Brain microvascular endothelial cell (primary cell): ENCODE data around the gene GPR3.
A peak's percentile ranks its signal among the peaks of the same experiment; 100 is the strongest.

Source experiments
- DNase-seq: peaks from one replicate; pipeline ENCODE4 v3.0.0-alpha.2; 2020
- H3K27ac ChIP-seq: fragments of 250-450 bp; sonication (Bioruptor Pico); 2 replicates; pipeline ENCODE4 v1.5.1; 2020; ENCODE audit warnings: mild to moderate bottlenecking, moderate library complexity
- H3K27me3 ChIP-seq: fragments of 250-450 bp; sonication (Bioruptor Pico); replicated peaks from 2 replicates; pipeline ENCODE4 v1.5.1; 2020; ENCODE audit warnings: mild to moderate bottlenecking
- H3K36me3 ChIP-seq: fragments of 250-450 bp; sonication (Bioruptor Pico); replicated peaks from 2 replicates; pipeline ENCODE4 v1.5.1; 2020; ENCODE audit warnings: mild to moderate bottlenecking
- H3K4me3 ChIP-seq: 2 replicates; pipeline ENCODE4 v1.5.1; 2011; ENCODE audit warnings: low read depth, mild to moderate bottlenecking, control low read depth, low read length, moderate library complexity
- CTCF ChIP-seq: IDR thresholded peaks from 2 replicates; pipeline ENCODE4 v1.5.1; 2011; ENCODE audit warnings: low read depth, mild to moderate bottlenecking, moderate library complexity, low read length, control low read depth, inconsistent platforms; ENCODE audit errors: missing control alignments
- in situ Hi-C: cut with HindIII; loops from 2 replicates; pipeline ENCODE4 v1.10.0; 2017; ENCODE audit warnings: low sequenced_read_pairs, low pct_ligation_motif_present

GPR3 gene

DNA sequence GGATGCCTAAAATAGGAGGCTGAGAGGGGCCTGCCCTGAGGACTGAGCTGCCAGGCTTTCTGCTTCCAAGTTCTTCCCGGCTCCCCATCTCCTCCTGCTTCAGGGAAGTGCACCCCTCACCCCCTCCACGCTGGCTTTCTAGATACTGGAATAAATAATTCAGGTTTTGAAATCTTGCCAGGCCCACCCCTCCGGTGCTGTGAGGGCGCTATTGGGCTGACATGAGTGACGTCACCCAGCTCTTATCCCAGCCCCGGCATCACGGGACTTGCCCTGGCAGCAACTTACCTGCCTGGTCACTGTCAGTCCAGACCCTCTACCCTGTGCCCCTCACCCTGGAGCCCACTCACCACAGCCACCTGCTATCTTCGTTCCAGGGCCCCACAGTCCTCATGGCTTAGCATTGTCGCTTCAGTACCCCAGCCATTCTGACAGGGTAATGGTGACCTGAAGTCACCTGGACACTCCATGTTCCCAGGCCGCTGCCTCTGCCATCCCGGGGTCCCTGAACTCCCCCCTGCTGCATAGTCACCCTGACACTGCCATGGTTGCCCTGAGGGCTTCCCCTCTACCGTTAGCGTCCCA lies 819 bp upstream of the GPR3 start:
- H3K4me3 ChIP-seq, result peak overlapping the region; percentile 47
- no peak for TF ChIP-seq CTCF
- DNase-seq, result no peak
- H3K27ac ChIP-seq, result no peak overlapping the region
- no peaks in the 10 kb centered on the region for H3K27me3 ChIP-seq
- no peaks in the 10 kb centered on the region for H3K36me3 ChIP-seq
- in situ Hi-C loops, result no loop called here

DNA sequence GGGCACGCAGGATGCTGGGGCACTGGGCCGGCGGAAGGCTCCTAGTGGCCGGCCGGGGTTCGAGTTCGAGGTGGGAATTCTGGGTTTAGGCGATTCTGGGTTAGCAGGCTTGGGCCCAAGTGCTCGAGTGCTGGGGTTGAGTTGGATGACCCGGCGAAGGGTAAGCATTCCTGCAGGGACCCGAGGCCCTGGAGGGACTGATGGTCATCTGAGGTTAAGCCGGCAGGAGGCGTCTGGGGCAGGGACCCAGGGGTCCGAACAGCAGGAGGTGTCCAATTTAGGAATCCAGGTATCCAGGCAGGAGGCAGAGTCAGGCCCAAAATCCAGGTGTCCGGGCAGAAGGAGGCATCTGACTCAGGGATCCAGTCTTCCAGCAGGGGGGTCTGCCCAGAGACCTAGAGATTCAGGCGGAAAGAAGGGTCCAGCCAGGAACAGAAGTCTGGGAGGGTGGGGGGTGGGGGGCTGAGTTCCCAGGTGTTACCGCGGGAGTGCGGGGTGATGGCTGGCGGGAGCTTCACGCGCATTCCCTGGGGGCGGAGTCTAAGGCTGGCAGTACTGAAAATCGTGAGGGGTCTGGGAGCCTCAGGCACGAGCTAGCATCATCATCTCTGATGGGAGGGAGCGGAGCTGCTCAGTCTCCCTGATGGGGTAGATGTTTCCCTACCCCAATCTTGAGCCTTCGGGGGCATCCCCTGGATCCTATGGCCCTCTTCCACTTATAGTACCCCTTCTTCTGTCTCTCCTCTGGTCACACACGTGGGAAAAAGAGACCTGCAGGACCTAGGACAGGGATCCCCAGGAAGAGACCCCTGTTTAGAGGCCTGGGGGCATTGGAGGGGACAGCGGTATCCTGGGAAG lies 585 bp downstream of the GPR3 start:
- Histone ChIP-seq H3K27me3 (no peaks in the 10 kb centered on the region), H3K27ac (peak overlapping the region; percentile 40), H3K36me3 (no peaks in the 10 kb centered on the region), H3K4me3 (peak overlapping the region; percentile 67)
- in situ Hi-C loops, result no loop called here
- TF ChIP-seq CTCF, result peak; percentile 61
- no peak for DNase-seq

DNA sequence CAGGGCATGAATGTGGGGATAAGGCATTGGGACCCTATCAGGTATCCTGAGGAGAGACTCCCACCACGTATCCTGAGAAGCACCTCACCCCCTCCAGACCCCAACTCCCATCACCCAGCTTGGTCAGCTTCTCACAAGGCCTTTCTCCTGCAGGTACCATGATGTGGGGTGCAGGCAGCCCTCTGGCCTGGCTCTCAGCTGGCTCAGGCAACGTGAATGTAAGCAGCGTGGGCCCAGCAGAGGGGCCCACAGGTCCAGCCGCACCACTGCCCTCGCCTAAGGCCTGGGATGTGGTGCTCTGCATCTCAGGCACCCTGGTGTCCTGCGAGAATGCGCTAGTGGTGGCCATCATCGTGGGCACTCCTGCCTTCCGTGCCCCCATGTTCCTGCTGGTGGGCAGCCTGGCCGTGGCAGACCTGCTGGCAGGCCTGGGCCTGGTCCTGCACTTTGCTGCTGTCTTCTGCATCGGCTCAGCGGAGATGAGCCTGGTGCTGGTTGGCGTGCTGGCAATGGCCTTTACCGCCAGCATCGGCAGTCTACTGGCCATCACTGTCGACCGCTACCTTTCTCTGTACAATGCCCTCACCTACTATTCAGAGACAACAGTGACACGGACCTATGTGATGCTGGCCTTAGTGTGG lies 1.3 kb downstream of the GPR3 start:
- DNase-seq, result no peak
- no peaks in the 10 kb centered on the region for H3K36me3 ChIP-seq
- no peak overlapping the region for H3K27ac ChIP-seq
- in situ Hi-C loops, result no loop called here
- H3K4me3 ChIP-seq, result no peak overlapping the region
- TF ChIP-seq CTCF, result no peak
- no peaks in the 10 kb centered on the region for H3K27me3 ChIP-seq

- in situ Hi-C loops, result no loop called here
- DNase-seq, result no peak
- H3K36me3 ChIP-seq, result no peaks in the 10 kb centered on the region
- no peak for TF ChIP-seq CTCF
- H3K4me3 ChIP-seq, result no peak overlapping the region
- H3K27me3 ChIP-seq, result no peaks in the 10 kb centered on the region
- no peak overlapping the region for H3K27ac ChIP-seq
These were observed 1.8 kb downstream of the GPR3 start for GRCh38 chr1:27394282-27394658.

DNA sequence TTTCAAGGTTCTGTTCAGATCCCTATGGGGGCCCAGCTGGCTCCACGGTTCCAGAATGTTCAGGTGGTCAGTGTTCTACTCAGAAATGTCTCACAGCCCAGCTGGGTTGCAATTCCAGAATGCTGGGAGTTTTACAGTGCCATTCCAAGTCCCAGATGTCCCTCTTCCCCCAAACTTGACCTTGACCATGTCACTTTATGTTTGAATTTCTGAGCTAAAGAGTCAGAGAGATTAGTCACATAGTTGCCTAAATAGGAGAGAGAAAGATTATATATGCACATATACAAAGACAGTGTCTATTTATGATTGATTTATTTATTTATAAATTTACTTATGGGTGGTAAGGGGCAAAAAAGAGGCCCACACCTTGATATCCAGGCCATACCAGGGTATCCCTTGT lies 2.5 kb downstream of the GPR3 start:
- TF ChIP-seq CTCF, result no peak
- no peak overlapping the region for H3K4me3 ChIP-seq
- no peaks in the 10 kb centered on the region for H3K27me3 ChIP-seq
- in situ Hi-C loops, result no loop called here
- H3K27ac ChIP-seq, result no peak overlapping the region
- H3K36me3 ChIP-seq, result no peaks in the 10 kb centered on the region
- DNase-seq, result no peak
